Central memory CD4-positive, alpha-beta T cell (primary cell): ENCODE data around the gene DLL1.
"Not testable (repeated sequence)": the region's sequence is repeated elsewhere in the genome, so short reads cannot be mapped to it uniquely, and the experiment has no call there.

Experiments
- DNase-seq: peaks from one replicate; pipeline ENCODE4 v3.0.0; 2022

The DLL1 gene

GRCh38 chr6:170266061-170266825 lies 24.6 kb downstream of the DLL1 start:
- no peak for DNase-seq

DNA sequence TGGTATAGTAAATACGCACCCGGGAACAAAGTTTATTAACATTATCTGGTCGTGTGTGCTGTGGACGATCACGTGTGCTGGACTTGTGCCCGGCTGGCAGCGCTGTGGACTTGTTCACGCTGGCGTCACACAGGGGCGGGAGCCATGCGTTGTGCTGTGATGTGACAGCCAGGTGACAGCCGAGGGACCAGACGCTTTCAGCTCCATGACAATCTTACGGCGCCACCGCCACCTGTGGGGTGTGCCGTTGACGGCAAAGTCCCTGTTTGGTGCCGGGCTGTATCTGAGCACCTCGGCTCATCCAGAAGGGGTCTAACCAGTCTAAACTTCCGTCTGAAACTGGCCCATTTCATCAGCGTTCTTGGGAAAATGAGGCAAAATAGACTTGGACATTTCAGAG lies 25.2 kb downstream of the DLL1 start:
- DNase-seq = no peak

DNA sequence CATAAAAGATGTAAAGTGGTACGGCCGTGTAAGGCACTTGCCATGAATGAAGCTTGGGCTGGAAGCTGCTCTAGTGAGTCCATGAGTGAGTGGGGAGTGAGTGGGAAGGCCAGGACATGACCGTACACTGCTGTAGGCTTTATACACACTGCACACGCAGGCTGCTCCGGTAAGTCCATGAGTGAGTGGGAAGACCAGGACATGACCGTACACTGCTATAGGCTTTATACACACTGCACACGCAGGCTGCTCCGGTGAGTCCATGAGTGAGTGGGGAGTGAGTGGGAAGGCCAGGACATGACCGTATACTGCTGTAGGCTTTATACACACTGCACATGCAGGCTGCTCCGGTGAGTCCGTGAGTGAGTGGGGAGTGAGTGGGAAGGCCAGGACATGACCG lies 26.2 kb downstream of the DLL1 start:
- not testable (repeated sequence) for DNase-seq

DNA sequence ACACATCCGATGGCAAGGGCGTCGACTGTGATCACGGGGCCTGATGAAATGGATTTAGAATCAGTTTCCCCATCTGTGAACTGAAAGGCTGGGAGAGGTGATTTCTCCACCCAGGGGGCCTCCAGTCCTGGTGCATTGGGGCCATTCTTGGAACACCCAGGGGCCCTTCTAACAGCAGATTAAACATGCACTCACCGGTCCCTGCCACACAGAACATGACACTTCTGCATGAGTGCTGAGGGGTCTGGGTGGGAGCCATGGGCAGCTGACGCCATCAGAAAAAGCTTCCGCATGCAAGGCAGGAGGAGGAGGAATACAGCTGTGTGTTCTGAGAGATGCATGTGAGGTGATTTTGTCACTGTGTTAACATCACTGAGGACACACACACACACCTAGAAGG lies 26.8 kb downstream of the DLL1 start:
- DNase-seq = no peak

DNA sequence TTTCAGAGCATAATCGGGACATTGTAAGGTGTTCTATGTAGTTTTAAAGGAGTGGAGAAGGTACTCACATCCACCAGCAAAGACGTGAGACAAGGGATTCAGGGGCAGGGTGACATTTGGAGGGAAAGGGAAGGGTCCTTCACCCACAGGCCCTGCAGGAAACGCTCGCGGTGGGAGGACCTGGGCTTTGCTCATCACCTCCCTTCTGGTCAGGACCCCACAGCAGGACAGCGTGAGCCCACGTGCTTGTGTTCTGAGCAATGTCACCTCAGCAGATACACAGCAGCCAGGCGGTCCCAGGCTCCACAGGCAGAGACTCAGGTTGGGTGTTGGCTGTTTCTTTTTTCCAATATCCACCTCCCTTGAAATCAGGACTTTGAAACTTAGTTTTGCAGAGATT lies 27.5 kb downstream of the DLL1 start:
- no peak for DNase-seq

DNA sequence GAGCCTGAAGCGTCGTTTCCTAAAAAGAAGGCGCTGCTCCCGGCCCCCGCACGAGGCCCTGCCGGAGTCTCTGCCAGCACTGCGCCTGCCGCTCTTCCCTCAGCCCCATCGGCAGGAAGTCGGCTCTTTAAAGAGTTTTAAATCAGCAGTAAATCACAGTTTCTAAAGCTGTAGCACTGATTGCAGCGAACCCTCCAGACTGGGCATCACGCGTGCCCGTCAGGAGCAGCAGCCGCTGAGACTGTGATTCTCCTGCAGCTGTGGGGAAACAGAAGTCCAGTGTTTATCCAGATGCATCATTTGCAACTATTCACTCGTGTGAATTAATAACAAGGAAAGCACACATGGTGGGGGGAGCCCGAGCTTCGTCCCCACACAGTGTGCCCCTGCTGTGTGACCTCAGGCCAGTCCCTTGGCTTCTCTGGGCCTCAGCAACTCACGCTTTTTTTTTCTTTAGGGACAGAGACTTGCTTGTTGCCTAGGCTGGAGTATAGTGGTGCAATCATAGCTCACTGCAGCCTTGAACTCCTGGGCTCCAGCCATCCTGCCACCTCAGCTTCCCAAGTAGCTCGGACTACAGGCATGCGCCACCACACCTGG lies 28.3 kb downstream of the DLL1 start:
- no peak for DNase-seq

DNA sequence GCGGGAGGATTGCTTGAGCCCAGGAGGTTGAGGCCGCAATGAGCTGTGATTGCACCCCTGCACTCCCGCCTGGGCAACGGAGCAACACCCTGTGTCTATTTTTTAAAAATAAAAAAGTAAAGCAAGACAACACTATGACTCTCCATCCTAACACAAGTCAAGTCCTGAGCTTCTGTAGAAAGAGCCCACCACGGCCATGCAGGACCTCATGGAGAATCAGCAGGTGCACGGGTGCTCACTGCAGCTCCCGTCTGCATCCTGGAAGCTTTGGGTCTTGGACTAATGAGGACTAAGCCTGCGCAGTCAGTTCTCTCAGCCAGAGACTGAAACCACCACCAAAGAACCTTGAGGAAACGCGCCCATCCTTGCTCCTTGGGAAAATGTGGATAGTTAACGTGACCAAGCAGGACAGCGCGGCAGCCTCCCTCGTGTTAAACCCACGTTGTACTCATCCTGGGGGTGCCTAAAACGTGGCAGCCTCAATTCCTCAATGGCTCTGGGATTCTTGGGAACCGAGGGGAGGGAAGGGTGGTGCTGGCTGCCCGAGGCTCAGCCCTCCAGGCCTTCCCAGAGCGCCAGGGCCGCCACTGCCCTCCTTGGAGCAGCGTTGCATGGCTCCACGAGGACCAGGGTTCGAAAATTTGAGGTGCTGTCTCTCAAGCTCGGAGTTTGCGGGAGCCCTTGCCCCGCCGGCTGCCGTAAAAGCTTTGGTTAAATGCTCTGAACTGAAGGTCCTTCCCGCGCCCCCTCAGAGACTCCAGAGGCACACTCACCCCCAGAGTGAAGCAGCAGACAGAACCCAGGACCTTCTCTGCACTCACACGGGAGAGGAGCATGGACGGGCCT lies 29.0 kb downstream of the DLL1 start:
- no peak for DNase-seq

DNA sequence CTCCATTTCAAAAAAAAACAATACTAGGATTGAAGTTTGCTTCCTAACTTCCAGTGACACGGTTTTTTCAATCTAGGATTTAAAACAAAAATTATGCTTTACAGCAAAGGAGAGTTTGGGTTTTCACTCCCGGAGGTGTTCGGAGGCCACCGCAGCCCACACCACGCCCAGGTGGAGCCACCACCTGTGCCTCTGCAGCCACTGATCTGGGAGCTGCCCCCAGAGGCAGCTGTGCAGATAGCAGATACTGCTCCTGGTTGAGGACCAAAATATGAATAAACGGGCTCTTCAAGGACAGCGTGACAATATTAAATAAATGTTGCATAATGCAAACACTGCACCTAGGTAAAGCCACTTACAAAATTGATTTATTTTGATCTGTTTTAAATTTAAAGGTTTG lies 30.2 kb downstream of the DLL1 start:
- DNase-seq = no peak

- DNase-seq = no peak
These were observed 31.6 kb downstream of the DLL1 start for GRCh38 chr6:170259278-170259677.

- no peak for DNase-seq
These were observed 32.5 kb downstream of the DLL1 start for GRCh38 chr6:170258407-170258806.

GRCh38 chr6:170257376-170257775 lies 33.5 kb downstream of the DLL1 start:
- no peak for DNase-seq

- DNase-seq = no peak
These were observed 34.2 kb downstream of the DLL1 start for GRCh38 chr6:170256641-170257040.

DNA sequence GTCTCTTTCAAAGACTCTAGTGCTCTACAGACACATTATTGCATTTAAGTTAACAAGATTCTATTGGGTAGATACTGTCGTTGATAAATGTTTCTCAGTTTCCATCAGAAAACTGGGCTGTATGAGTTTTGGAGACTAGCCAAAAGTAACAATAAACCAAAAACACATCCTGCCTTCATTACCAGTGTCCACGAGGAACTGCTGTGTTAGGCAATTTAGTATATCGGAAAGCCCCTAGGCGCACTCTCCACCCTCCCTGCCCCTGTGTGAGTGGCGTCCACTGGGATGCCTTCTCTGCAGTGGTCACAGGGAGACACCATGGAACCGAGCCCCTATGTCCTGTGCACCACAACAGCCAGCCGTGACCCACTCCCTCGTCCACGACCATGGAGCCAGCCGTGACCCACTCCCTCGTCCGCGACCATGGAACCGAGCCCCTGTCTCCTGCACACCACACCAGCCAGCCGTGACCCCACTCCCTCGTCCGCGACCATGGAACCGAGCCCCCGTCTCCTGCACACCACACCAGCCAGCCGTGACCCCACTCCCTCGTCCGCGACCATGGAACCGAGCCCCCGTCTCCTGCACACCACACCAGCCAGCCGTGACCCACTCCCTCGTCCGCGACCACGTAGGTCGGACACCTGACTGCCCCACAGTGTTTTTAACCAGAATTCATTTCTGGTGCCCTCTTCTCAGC lies 35.3 kb downstream of the DLL1 start:
- no peak for DNase-seq

DNA sequence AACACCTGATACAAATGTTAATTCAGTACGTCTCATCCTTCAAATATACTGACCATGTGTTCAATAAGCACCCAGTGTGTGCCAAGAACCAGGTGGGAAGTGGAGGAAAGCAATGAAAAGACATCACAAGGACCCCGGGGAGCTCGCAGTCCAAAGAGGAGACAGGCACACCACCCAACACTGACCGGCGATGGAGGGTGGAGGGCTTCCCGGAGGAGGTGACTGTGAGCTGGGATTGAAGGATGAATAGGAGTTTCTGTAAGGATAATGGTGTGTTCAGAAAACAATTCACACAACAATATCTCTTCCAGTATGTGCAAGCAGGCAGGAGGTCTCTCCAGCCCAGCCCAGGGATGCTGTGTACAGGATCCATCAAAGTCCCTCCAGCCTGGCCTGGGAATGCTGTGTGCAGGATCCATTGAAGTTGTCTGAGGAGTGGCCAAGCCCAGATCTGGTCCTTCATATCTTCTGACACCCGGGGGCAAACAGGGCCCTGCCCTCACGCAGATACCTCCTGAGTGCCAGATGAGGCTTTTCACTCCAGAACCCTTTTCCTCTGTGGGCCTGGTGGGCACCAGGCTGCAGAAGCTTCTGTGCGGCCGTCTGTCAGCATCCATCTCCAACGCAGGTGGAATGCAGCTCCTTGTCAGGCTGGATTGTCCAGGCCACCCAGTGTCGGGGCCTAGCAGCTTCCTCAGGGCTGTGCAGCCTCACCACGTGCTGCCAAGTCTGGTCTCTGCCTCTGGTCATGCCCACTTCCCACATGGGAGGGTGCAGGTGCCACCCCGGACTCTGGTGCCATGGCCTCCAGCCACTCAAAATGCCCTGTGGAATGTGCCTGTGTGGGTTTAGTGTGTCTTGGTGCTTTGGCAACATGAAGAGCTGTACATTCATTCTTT lies 36.3 kb downstream of the DLL1 start:
- no peak for DNase-seq

- no peak for DNase-seq
These were observed 37.0 kb downstream of the DLL1 start for GRCh38 chr6:170253910-170254269.

GRCh38 chr6:170253226-170253909 lies 37.5 kb downstream of the DLL1 start:
- DNase-seq = no peak

- no peak for DNase-seq
These were observed 38.9 kb downstream of the DLL1 start for GRCh38 chr6:170251776-170252571.

DNA sequence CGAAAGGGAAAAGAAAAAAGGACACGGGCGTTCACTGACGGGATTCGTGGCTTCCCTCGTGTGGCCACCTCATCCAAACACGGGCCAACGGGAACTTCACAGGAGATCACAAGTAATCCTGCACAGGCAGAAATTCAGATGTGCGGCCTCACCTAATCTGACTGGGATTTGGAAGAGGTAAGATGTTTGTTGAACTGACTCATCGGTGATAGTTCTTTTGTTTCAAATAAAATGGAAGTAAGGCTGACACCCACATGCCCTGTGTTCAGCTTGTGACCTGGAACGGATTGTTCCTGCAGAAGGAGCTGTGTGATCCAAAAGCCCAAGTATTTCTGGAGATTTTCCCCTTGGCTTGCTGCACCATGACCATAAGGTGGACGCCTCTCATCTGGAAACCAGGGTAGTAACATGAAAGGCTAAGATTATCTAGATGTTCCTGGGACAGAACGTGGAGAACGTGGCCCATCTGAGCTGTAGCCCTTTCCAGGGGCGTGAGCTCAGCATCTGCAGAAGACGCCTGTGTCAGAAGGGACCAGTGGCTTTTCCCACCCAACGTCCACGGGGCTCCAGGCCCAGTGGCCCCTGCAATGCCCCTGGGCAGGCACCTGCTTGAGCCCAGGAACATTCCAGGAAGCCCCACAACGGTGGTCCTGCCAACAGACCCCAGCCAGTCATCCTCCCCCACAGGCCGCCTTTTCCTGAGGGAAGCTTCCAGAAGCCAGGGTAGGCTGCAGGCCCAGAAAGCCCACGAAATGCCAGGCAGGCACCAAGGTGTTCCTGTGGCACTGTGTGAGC lies 39.7 kb downstream of the DLL1 start:
- no peak for DNase-seq

- DNase-seq = no peak
These were observed 40.4 kb downstream of the DLL1 start for GRCh38 chr6:170250455-170250854.

DNA sequence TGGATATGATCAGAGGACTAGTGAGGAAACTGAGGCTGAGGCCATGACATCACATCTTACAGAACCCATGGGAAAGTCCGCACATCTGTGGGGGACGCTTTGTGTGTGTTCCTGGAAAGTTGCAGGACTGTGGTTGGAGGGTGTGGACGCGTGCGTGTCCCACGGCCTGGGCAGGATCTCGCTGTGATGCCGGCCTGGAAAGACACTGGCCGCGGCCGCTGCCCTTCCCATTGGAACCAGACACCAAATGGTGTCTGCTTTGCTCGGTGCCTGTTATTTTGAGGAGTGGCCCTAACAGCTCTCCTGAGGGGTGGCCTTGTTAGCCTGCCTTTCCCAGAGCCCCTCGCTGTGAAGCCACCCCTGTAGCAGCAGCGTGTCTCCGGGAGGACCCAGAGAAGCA lies 41.1 kb downstream of the DLL1 start:
- DNase-seq = no peak
